Stomach (tissue), 4 donors: ENCODE results near the gene SMYD3.

Experiments used
- CTCF ChIP-seq, 7 experiments: fragments of 450-650 bp in 4 of 7; fragments of 200-600 bp in 3 of 7; sonication (generic) in 3 of 7; IDR thresholded peaks; one replicate each; pipeline ENCODE4 v1.5.1; 2016 to 2019; ENCODE audit warnings: antibody characterized with exemption in 7 of 7, control low read depth in 2 of 7, mild to moderate bottlenecking in 1 of 7
- EP300 ChIP-seq: sonication (generic); formaldehyde crosslinking; IDR thresholded peaks from one replicate; pipeline ENCODE4 v1.6.1; 2017; ENCODE audit warnings: antibody characterized with exemption
- POLR2A ChIP-seq, 4 donors: fragments of 450-650 bp; IDR thresholded peaks; one replicate each; pipeline ENCODE4 v1.6.1; 2016; ENCODE audit warnings: antibody characterized with exemption in 4 of 4, control low read depth in 2 of 4, mild to moderate bottlenecking in 1 of 4, moderate library complexity in 1 of 4
- POLR2AphosphoS5 ChIP-seq, 3 donors: sonication (generic); formaldehyde crosslinking; IDR thresholded peaks; one replicate each; pipeline ENCODE4 v1.6.1; 2016; ENCODE audit warnings: antibody characterized with exemption in 3 of 3

- no peak for TF ChIP-seq CTCF (IDR thresholded peaks at IDR 0.05)
- TF ChIP-seq POLR2A (IDR thresholded peaks at IDR 0.05), result no peak
- TF ChIP-seq EP300, result no peak
- no peak for TF ChIP-seq POLR2AphosphoS5 (IDR thresholded peaks at IDR 0.05)
These were observed 545.9 kb downstream of the SMYD3 start for GRCh38 chr1:245961137-245961540.
